A549 (cell line): ENCODE measurements around the gene MEAF6. TPM values are rescaled to one million over a fixed set of nuclear protein-coding genes. Genes with fewer than 3 reads are reported as not detected.

Experiments used
- ATAC-seq, 2 experiments: fragments of 200-7000 bp in 1 of 2; fragments of >200 bp in 1 of 2; cut with Nextera tagmentation in 1 of 2; cut with Tn5 transposase in 1 of 2; 3 replicates each; pipeline versions ENCODE4 v1.8.0 to v1.9.1; 2018 to 2020; ENCODE audit warnings: mild to moderate bottlenecking in 1 of 2, moderate library complexity in 1 of 2
- CTCF ChIA-PET: fragments of 300-600 bp; sonication (Branson Sonifier 250); formaldehyde crosslinking; extraction: SDS; loops from one replicate; lab custom pipeline; 2021; ENCODE audit warnings: antibody characterized with exemption, inconsistent platforms; lab: Yijun Ruan, JAX
- POLR2A ChIA-PET: fragments of 350-600 bp; formaldehyde crosslinking; extraction: SDS; loops from one replicate; lab custom pipeline; 2021; ENCODE audit warnings: antibody characterized with exemption, inconsistent platforms; lab: Yijun Ruan, JAX
- DNase-seq, 2 experiments: peaks; one replicate each; pipeline versions ENCODE4 v3.0.0 to v3.0.0-alpha.2; 2011 to 2016; ENCODE audit warnings: low read depth in 1 of 2, low spot score in 1 of 2
- FAIRE-seq: peaks from 2 replicates; lab custom pipeline; 2011; peaks lifted over from hg19 to GRCh38; lab: Jason Lieb, UNC
- H3K27ac ChIP-seq, 2 experiments: fragments of >200 bp; sonication (Bioruptor Twin); formaldehyde crosslinking; 3 replicates each; pipeline ENCODE4 v1.5.1; 2016 to 2017
- H3K4me1 ChIP-seq: fragments of >200 bp; sonication (Bioruptor Twin); formaldehyde crosslinking; 3 replicates; pipeline ENCODE4 v1.6.1; 2016
- H3K4me2 ChIP-seq: fragments of >200 bp; sonication (Bioruptor Twin); formaldehyde crosslinking; 3 replicates; pipeline ENCODE4 v1.6.1; 2016
- H3K4me3 ChIP-seq: fragments of >200 bp; sonication (Bioruptor Twin); formaldehyde crosslinking; 3 replicates; pipeline ENCODE4 v1.5.1; 2016
- H3K9me3 ChIP-seq: fragments of >200 bp; sonication (Bioruptor Twin); formaldehyde crosslinking; 3 replicates; pipeline ENCODE4 v1.6.1; 2016
- CHD4 ChIP-seq: fragments of 200-600 bp; sonication (generic); IDR thresholded peaks from 2 replicates; pipeline ENCODE4 v1.6.1; 2016; ENCODE audit warnings: antibody characterized with exemption, mild to moderate bottlenecking, borderline replicate concordance
- CTCF ChIP-seq: fragments of >200 bp; sonication (Bioruptor Twin); formaldehyde crosslinking; IDR thresholded peaks from 3 replicates; pipeline ENCODE4 v1.5.1; 2016
- E2F6 ChIP-seq: IDR thresholded peaks from 2 replicates; pipeline ENCODE4 v1.6.1; 2012; ENCODE audit warnings: low read depth, borderline replicate concordance
- ESRRA ChIP-seq: fragments of 150-350 bp; IDR thresholded peaks from 2 replicates; pipeline ENCODE4 v1.6.1; 2014; ENCODE audit warnings: mild to moderate bottlenecking, low read length, borderline replicate concordance
- FOSL2 ChIP-seq, 2 experiments: fragments of 450-650 bp in 1 of 2; fragments of >200 bp in 1 of 2; sonication (Bioruptor Twin) in 1 of 2; formaldehyde crosslinking; IDR thresholded peaks; 2 replicates each; pipeline versions ENCODE4 v1.5.0 to v1.6.1; 2016 to 2020; ENCODE audit warnings: mild to moderate bottlenecking in 1 of 2, moderate library complexity in 1 of 2
- GATA3 ChIP-seq: IDR thresholded peaks from 2 replicates; pipeline ENCODE4 v1.6.1; 2012; ENCODE audit warnings: borderline replicate concordance
- HOXB5 ChIP-seq: fragments of 250-450 bp; sonication (Bioruptor Pico); IDR thresholded peaks from 2 replicates; pipeline ENCODE4 v1.5.0; 2020; ENCODE audit warnings: mild to moderate bottlenecking, moderate library complexity
- JUN ChIP-seq, 2 experiments: fragments of >200 bp; sonication (Bioruptor Twin); formaldehyde crosslinking; IDR thresholded peaks; 2 replicates in 1 of 2; 3 replicates in 1 of 2; pipeline ENCODE4 v1.6.1; 2016 to 2017
- MAX ChIP-seq: IDR thresholded peaks from 2 replicates; pipeline ENCODE4 v1.6.1; 2012
- MAZ ChIP-seq: fragments of 150-350 bp; IDR thresholded peaks from 2 replicates; pipeline ENCODE4 v1.6.1; 2014; ENCODE audit warnings: antibody characterized with exemption, low read depth, low read length, borderline replicate concordance
- NR3C1 ChIP-seq: fragments of >200 bp; sonication (Bioruptor Twin); formaldehyde crosslinking; IDR thresholded peaks from 3 replicates; pipeline ENCODE4 v1.6.1; 2017
- PBX3 ChIP-seq: IDR thresholded peaks from 2 replicates; pipeline ENCODE4 v1.6.1; 2012
- PHF8 ChIP-seq: fragments of 200-600 bp; sonication (generic); IDR thresholded peaks from 2 replicates; pipeline ENCODE4 v1.6.1; 2016; ENCODE audit warnings: low read depth, mild to moderate bottlenecking, antibody characterized with exemption, moderate library complexity, borderline replicate concordance
- POLR2A ChIP-seq: IDR thresholded peaks from 2 replicates; pipeline ENCODE4 v1.6.1; 2012; ENCODE audit warnings: mild to moderate bottlenecking, low read length
- RAD21 ChIP-seq, 2 experiments: fragments of >200 bp in 1 of 2; sonication (Bioruptor Twin) in 1 of 2; formaldehyde crosslinking in 1 of 2; IDR thresholded peaks in 1 of 2; conservative IDR thresholded peaks in 1 of 2; 2 replicates in 1 of 2; 3 replicates in 1 of 2; pipeline ENCODE4 v1.6.1; 2012 to 2018; ENCODE audit warnings: inconsistent platforms in 1 of 2
- RNF2 ChIP-seq: fragments of 200-600 bp; sonication (generic); IDR thresholded peaks from 2 replicates; pipeline ENCODE4 v1.6.1; 2016; ENCODE audit warnings: low read depth, mild to moderate bottlenecking, antibody characterized with exemption, moderate library complexity, borderline replicate concordance
- SMC3 ChIP-seq: fragments of >200 bp; sonication (Bioruptor Twin); formaldehyde crosslinking; IDR thresholded peaks from 3 replicates; pipeline ENCODE4 v1.6.1; 2018; ENCODE audit warnings: inconsistent platforms
- ZNF302 ChIP-seq: fragments of 250-450 bp; sonication (Bioruptor Pico); IDR thresholded peaks from 2 replicates; pipeline ENCODE4 v1.9.0; 2021; ENCODE audit warnings: inconsistent platforms, mild to moderate bottlenecking, moderate library complexity
- WGBS: methylation state at CpG from one replicate; pipeline ENCODE4 v1.1.6; 2017; ENCODE audit errors: missing lambda C conversion rate; 5-methylcytosine and 5-hydroxymethylcytosine counted together
- polyA minus RNA-seq: library from RNA; depleted of rRNA, polyadenylated mRNA; stranded (reverse); fragments of >200 nt; gene quantifications from 2 replicates; pipeline ENCODE4 v1.2.3, GENCODE V29; 2011; rRNA and poly(A)+ RNA removed
- polyA plus RNA-seq, 4 experiments: library from polyadenylated mRNA; depleted of rRNA in 3 of 4; stranded (reverse); fragments of >200 nt; fragmentation: RNase III in 1 of 4; extraction: RNeasy Plus Mini Kit Qiagen cat#74134 plus additional on column Dnase treatment in 1 of 4; gene quantifications; 2 replicates in 3 of 4; 3 replicates in 1 of 4; pipeline ENCODE4 v1.2.3, GENCODE V29; 2011 to 2017

MEAF6 gene
- polyA plus RNA-seq (2011; rRNA removed) (45.4 and 47.2 TPM in 2 replicates), polyA plus RNA-seq (2017; fragmentation: RNase III; extraction: RNeasy Plus Mini Kit Qiagen cat#74134 plus additional on column Dnase treatment) (38.5 to 42.5 TPM (median 39.4 TPM) in 3 replicates), polyA minus RNA-seq (9.9 and 11.4 TPM in 2 replicates)
- 19.4 and 20.5 TPM in 2 replicates for polyA plus RNA-seq (2012; cell fraction: cytosol; rRNA removed)
- 9.2 and 17.5 TPM in 2 replicates for polyA plus RNA-seq (2012; cell fraction: nucleus; rRNA removed)

- H3K27ac ChIP-seq, result peak within 1 kb of the TSS; percentile 98 to 99
- peak within 1 kb of the TSS; percentile 88 for H3K4me2 ChIP-seq
- TF ChIP-seq PHF8, result peak; percentile 72; the same call in 1 of the 2 replicates
- no peak for TF ChIP-seq PBX3
- TF ChIP-seq CHD4, result no peak
- no peak for TF ChIP-seq FOSL2 (IDR thresholded peaks at IDR 0.05)
- no peak for TF ChIP-seq FOSL2 (CRISPR knock-in tag; IDR thresholded peaks at IDR 0.05)
- peak; percentile 78 for TF ChIP-seq POLR2A
- TF ChIP-seq JUN (IDR thresholded peaks at IDR 0.05), result peak; percentile 51 to 53; a peak in 3 of 5 replicates
- TF ChIP-seq E2F6, result peak; percentile 77; the same call in 1 of the 2 replicates
- TF ChIP-seq HOXB5 (CRISPR knock-in tag), result 0 out of 2 replicates have a peak, but pooled peaks have one; percentile 36
- peak; percentile 75 for TF ChIP-seq CTCF
- no peak for TF ChIP-seq GATA3
- TF ChIP-seq RNF2, result 0 out of 2 replicates have a peak, but pooled peaks have one; percentile 49
- TF ChIP-seq MAZ, result no peak
- TF ChIP-seq SMC3, result peak; percentile 47; the same call in 2 of the 3 replicates
- TF ChIP-seq RAD21 (conservative IDR thresholded peaks at IDR 0.05 in 1 of 2, IDR thresholded peaks at IDR 0.05 in 1 of 2), result peak in 1 of 2 experiments; percentile 30; a peak in 1 of 5 replicates
- TF ChIP-seq NR3C1, result no peak
- TF ChIP-seq MAX, result peak; percentile 91
- TF ChIP-seq, all 56 proteins: peak for 10
- POLR2A ChIA-PET, result interaction anchor here (0.8 to 1.5 kb wide), 8 partner anchors 15 to 59 kb away, joined by 3 to 8 read pairs (median 4); partner anchors contain the start of genes SNIP1 and ZC3H12A
- Histone ChIP-seq H3K4me3 (peak within 1 kb of the TSS; percentile 100), H3K9me3 (no peaks in the 10 kb centered on the region), H3K4me1 (peaks cover 6% of the 10 kb centered on the region; the same call in 1 of the 3 replicates)
- DNase-seq, result peak; percentile 63 to 72
- peak; percentile 97 to 98 for ATAC-seq
- no peak for FAIRE-seq
- WGBS, result 4% methylated on average over 12 of the region's 100 CpGs
- CTCF ChIA-PET, result interaction anchor here (0.6 to 3.9 kb wide), 30 partner anchors 9 to 865 kb away, joined by 3 to 29 read pairs (median 4); partner anchors contain the start of genes SNIP1 and ZC3H12A
These were observed at the start of gene MEAF6 for GRCh38 chr1:37514350-37515184. Gene MEAF6, minus strand, starts transcription at chr1:37514766. Its CDS starts 20 bp downstream, at chr1:37514746.

GRCh38 chr1:37562984-37563383 is 48.4 kb upstream of the MEAF6 start:
- no peaks in the 10 kb centered on the region for H3K9me3 ChIP-seq
- ATAC-seq, result no peak
- H3K27ac ChIP-seq, result no peak overlapping the region
- H3K4me1 ChIP-seq, result no peaks in the 10 kb centered on the region
- H3K4me2 ChIP-seq, result no peak overlapping the region
- WGBS, result 88% methylated on average over 1 of the region's 1 CpG
- TF ChIP-seq ESRRA, result no peak
- TF ChIP-seq ZNF302 (CRISPR knock-in tag), result no peak
- no peak for TF ChIP-seq HOXB5 (CRISPR knock-in tag)
- POLR2A ChIA-PET, result no interaction called here
- CTCF ChIA-PET, result interaction anchor here (1.1 to 1.4 kb wide), 2 partner anchors 119 to 122 kb away, joined by 7 read pairs; no protein-coding TSS in a partner anchor
- no peak for DNase-seq
- no peak for FAIRE-seq
- H3K4me3 ChIP-seq, result no peak overlapping the region
